Erythroblast (primary cell): Measurements from ENCODE around the gene SUPT20HL1.

Source experiments
- GATA1 ChIP-seq: IDR thresholded peaks from 2 replicates; pipeline ENCODE4 v1.6.1; 2011; ENCODE audit warnings: low read depth, mild to moderate bottlenecking, control low read depth, low read length, moderate library complexity
- POLR2A ChIP-seq: IDR thresholded peaks from 2 replicates; pipeline ENCODE4 v1.6.1; 2011; ENCODE audit warnings: mild to moderate bottlenecking, low read length

DNA sequence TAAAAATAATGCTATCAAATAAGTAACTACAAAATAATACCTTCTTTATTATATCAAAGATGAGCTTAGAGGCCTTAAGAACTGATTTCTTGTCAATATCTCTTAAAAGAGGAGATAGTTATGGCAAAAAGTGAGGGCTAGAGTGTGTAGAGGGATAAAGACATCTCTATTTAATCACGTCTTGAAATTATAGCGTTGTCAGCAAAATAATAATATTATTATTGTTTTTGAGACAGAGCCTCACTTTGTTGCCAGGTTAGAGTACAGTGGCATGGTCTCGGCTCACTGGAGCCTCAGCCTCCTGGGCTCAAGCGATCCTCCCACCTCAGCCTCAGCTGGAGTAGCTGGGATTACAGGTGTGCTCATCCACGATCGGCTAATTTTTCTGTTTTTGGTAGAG, 18.3 kb downstream of the SUPT20HL1 start:
- TF ChIP-seq POLR2A (no peak), GATA1 (no peak)
